Measurements from ENCODE around the gene ALG12. TPM values are rescaled to one million over a fixed set of nuclear protein-coding genes. Genes with fewer than 3 reads are reported as not detected.
A peak's percentile ranks its signal among the peaks of the same experiment; 100 is the strongest.

ALG12 gene
- total and polyA plus RNA-seq, 2 of the 13 experiments (the other 11 are each of a cell fraction or from before 2014, with no cell fraction given), result 7.8 to 15.8 TPM

- no peak for TF ChIP-seq BRF2 (CRISPR knock-in tag; IDR thresholded peaks at IDR 0.05)
- TF ChIP-seq CBX2 (IDR thresholded peaks at IDR 0.05; ENCODE audit: low read depth, low read length), result no peak
- TF ChIP-seq CBX2 (CRISPR knock-in tag; IDR thresholded peaks at IDR 0.05; ENCODE audit: low read depth), result peak; percentile 48; the same call in 1 of the 2 replicates
- TF ChIP-seq ZNF326 (CRISPR knock-in tag; IDR thresholded peaks at IDR 0.05; ENCODE audit: borderline replicate concordance), result no peak
- TF ChIP-seq ETS1 (CRISPR knock-in tag; IDR thresholded peaks at IDR 0.05), result 0 out of 2 replicates have a peak, but pooled peaks have one; percentile 22
- TF ChIP-seq ARNT2 (CRISPR knock-in tag; IDR thresholded peaks at IDR 0.05; ENCODE audit: low read depth), result peak; percentile 71; the same call in 1 of the 2 replicates
- TF ChIP-seq ZNF543 (CRISPR knock-in tag; IDR thresholded peaks at IDR 0.05), result peak; percentile 57; the same call in 1 of the 2 replicates
- TF ChIP-seq ZNF891 (CRISPR knock-in tag; IDR thresholded peaks at IDR 0.05), result no peak
- TF ChIP-seq MXD4 (CRISPR knock-in tag; IDR thresholded peaks at IDR 0.05), result peak; percentile 42; the same call in 1 of the 2 replicates
- TF ChIP-seq PHF21A (CRISPR knock-in tag; IDR thresholded peaks at IDR 0.05), result peak; percentile 88
- TF ChIP-seq ZNF878 (CRISPR knock-in tag; IDR thresholded peaks at IDR 0.05), result no peak
- TF ChIP-seq ZBTB10 (CRISPR knock-in tag; IDR thresholded peaks at IDR 0.05; ENCODE audit: borderline replicate concordance), result no peak
- TF ChIP-seq GATAD1 (CRISPR knock-in tag; IDR thresholded peaks at IDR 0.05), result 0 out of 2 replicates have a peak, but pooled peaks have one; percentile 35
- TF ChIP-seq GRHL1 (CRISPR knock-in tag; conservative IDR thresholded peaks at IDR 0.05), result no peak
- TF ChIP-seq ARID5B (CRISPR knock-in tag; IDR thresholded peaks at IDR 0.05), result peak; percentile 76
- peak; percentile 85 for TF ChIP-seq DPF2 (CRISPR knock-in tag; IDR thresholded peaks at IDR 0.05; ENCODE audit: borderline replicate concordance, low read depth)
- TF ChIP-seq MAZ (IDR thresholded peaks at IDR 0.05; ENCODE audit: borderline replicate concordance, low read depth, low read length), result peak; percentile 21; the same call in 1 of the 2 replicates
- peak; percentile 85 for TF ChIP-seq MAZ (CRISPR knock-in tag; IDR thresholded peaks at IDR 0.05; ENCODE audit: low read depth)
Measured at GRCh38 chr22:49937758-49938564, 19.7 kb upstream of the ALG12 start (continued).
